ENCODE results near the gene HNMT.

HNMT gene

DNA sequence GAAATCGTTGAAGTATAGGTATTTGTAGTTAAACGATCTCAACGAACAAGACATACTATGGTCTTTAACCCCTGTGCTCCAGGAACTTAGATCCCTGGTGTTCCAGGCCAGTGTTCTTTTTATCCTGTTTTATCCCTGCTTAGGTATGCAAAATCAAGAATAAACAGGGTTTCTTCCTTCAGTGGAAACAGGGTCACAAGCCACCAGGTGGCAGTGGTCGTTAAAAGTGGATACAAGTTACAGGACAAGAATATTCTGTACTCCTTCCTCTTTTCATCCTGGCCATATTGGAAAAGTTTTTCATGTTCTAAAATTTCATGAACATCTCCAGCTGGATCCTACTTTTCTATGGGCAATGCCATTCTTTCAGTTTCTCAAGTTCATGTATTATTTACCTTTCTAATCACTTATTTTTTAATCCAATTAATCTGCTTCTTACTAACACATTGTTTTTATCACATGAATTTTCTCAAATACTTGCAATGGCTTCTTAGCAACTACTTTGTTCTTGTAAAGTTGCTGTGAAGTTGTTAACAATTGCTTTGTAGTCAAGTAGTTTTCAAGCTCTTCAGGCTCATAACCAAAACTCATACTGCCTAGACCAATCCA, 16.4 kb upstream of the HNMT start:
- no peaks in the 10 kb centered on the region for H3K4me1 ChIP-seq (ENCODE audit: control insufficient read depth, insufficient read depth, low read length)
- H3K4me3 ChIP-seq (ENCODE audit: low read depth, low read length), result no peak overlapping the region
- H3K27me3 ChIP-seq (ENCODE audit: control insufficient read depth, insufficient read depth, low read length), result peaks cover 19% of the 10 kb centered on the region
- no peak overlapping the region for H3K9ac ChIP-seq (ENCODE audit: low read depth, low read length)
- no peaks in the 10 kb centered on the region for H3K9me3 ChIP-seq (ENCODE audit: control insufficient read depth, insufficient read depth, low read length)
- no peaks in the 10 kb centered on the region for H3K36me3 ChIP-seq (ENCODE audit: control insufficient read depth, insufficient read depth, low read length)

- peaks cover 19% of the 10 kb centered on the region for H3K27me3 ChIP-seq (ENCODE audit: control insufficient read depth, insufficient read depth, low read length)
- no peak overlapping the region for H3K4me3 ChIP-seq (ENCODE audit: low read depth, low read length)
- H3K4me1 ChIP-seq (ENCODE audit: control insufficient read depth, insufficient read depth, low read length), result no peaks in the 10 kb centered on the region
- H3K9ac ChIP-seq (ENCODE audit: low read depth, low read length), result no peak overlapping the region
- no peaks in the 10 kb centered on the region for H3K9me3 ChIP-seq (ENCODE audit: control insufficient read depth, insufficient read depth, low read length)
- no peaks in the 10 kb centered on the region for H3K36me3 ChIP-seq (ENCODE audit: control insufficient read depth, insufficient read depth, low read length)
These were observed 15.4 kb upstream of the HNMT start for GRCh38 chr2:137948894-137949293.

GRCh38 chr2:137950238-137950637, 14.0 kb upstream of the HNMT start:
- Histone ChIP-seq H3K36me3 (ENCODE audit: control insufficient read depth, insufficient read depth, low read length) (no peaks in the 10 kb centered on the region), H3K9me3 (ENCODE audit: control insufficient read depth, insufficient read depth, low read length) (no peaks in the 10 kb centered on the region), H3K4me1 (ENCODE audit: control insufficient read depth, insufficient read depth, low read length) (no peaks in the 10 kb centered on the region), H3K27me3 (ENCODE audit: control insufficient read depth, insufficient read depth, low read length) (peaks cover 19% of the 10 kb centered on the region), H3K4me3 (ENCODE audit: low read depth, low read length) (no peak overlapping the region), H3K9ac (ENCODE audit: low read depth, low read length) (no peak overlapping the region)

- H3K4me3 ChIP-seq (ENCODE audit: low read depth, low read length), result no peak overlapping the region
- H3K36me3 ChIP-seq (ENCODE audit: control insufficient read depth, insufficient read depth, low read length), result no peaks in the 10 kb centered on the region
- peaks cover 11% of the 10 kb centered on the region for H3K27me3 ChIP-seq (ENCODE audit: control insufficient read depth, insufficient read depth, low read length)
- H3K4me1 ChIP-seq (ENCODE audit: control insufficient read depth, insufficient read depth, low read length), result no peaks in the 10 kb centered on the region
- no peak overlapping the region for H3K9ac ChIP-seq (ENCODE audit: low read depth, low read length)
- H3K9me3 ChIP-seq (ENCODE audit: control insufficient read depth, insufficient read depth, low read length), result no peaks in the 10 kb centered on the region
These were observed 12.7 kb upstream of the HNMT start for GRCh38 chr2:137951586-137951985.

- no peak overlapping the region for H3K4me3 ChIP-seq (ENCODE audit: low read depth, low read length)
- no peaks in the 10 kb centered on the region for H3K36me3 ChIP-seq (ENCODE audit: control insufficient read depth, insufficient read depth, low read length)
- no peaks in the 10 kb centered on the region for H3K27me3 ChIP-seq (ENCODE audit: control insufficient read depth, insufficient read depth, low read length)
- no peaks in the 10 kb centered on the region for H3K9me3 ChIP-seq (ENCODE audit: control insufficient read depth, insufficient read depth, low read length)
- no peak overlapping the region for H3K9ac ChIP-seq (ENCODE audit: low read depth, low read length)
- no peaks in the 10 kb centered on the region for H3K4me1 ChIP-seq (ENCODE audit: control insufficient read depth, insufficient read depth, low read length)
These were observed 11.6 kb upstream of the HNMT start for GRCh38 chr2:137952586-137953129.

DNA sequence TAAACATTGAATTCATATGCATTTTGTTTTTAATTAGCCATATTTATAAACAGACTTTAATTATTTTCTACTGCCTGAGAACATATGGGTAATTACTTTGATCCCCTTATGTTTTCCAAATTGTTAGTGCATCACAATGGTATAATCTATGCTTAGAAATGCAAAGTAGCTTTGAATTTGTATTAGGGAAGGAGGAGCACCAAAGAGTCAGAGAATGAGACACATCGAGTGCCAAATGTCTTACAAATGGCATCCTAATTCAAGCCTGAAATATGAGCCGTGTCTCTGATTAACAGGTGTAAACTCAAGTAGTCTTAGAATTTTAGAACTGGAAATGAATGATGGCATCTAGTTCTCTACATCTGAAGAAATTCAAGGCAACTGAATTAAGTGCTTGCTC, 8.7 kb upstream of the HNMT start:
- no peaks in the 10 kb centered on the region for H3K4me1 ChIP-seq (ENCODE audit: control insufficient read depth, insufficient read depth, low read length)
- no peaks in the 10 kb centered on the region for H3K36me3 ChIP-seq (ENCODE audit: control insufficient read depth, insufficient read depth, low read length)
- no peaks in the 10 kb centered on the region for H3K27me3 ChIP-seq (ENCODE audit: control insufficient read depth, insufficient read depth, low read length)
- H3K4me3 ChIP-seq (ENCODE audit: low read depth, low read length), result no peak overlapping the region
- H3K9me3 ChIP-seq (ENCODE audit: control insufficient read depth, insufficient read depth, low read length), result no peaks in the 10 kb centered on the region
- H3K9ac ChIP-seq (ENCODE audit: low read depth, low read length), result no peak overlapping the region

DNA sequence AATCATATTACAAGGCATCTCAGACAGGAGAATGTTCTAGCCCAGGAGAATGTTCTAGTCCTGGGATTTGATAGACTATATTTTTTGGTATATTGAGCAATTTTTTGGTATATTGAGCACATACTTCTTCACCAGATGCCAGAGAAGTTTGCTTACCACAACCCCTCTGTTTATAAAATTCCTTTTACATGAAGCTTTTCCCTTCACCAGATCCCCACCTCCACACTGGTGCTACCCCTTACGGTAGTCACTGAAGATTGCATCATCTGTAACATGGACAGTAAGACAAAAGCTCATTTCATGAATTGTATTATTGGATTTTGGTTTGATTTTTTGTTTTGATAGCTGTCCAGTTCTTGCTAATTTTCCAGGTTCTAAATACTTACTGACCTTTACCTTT, 7.2 kb upstream of the HNMT start:
- no peaks in the 10 kb centered on the region for H3K9me3 ChIP-seq (ENCODE audit: control insufficient read depth, insufficient read depth, low read length)
- H3K36me3 ChIP-seq (ENCODE audit: control insufficient read depth, insufficient read depth, low read length), result no peaks in the 10 kb centered on the region
- H3K4me3 ChIP-seq (ENCODE audit: low read depth, low read length), result no peak overlapping the region
- no peak overlapping the region for H3K9ac ChIP-seq (ENCODE audit: low read depth, low read length)
- H3K27me3 ChIP-seq (ENCODE audit: control insufficient read depth, insufficient read depth, low read length), result no peaks in the 10 kb centered on the region
- no peaks in the 10 kb centered on the region for H3K4me1 ChIP-seq (ENCODE audit: control insufficient read depth, insufficient read depth, low read length)

DNA sequence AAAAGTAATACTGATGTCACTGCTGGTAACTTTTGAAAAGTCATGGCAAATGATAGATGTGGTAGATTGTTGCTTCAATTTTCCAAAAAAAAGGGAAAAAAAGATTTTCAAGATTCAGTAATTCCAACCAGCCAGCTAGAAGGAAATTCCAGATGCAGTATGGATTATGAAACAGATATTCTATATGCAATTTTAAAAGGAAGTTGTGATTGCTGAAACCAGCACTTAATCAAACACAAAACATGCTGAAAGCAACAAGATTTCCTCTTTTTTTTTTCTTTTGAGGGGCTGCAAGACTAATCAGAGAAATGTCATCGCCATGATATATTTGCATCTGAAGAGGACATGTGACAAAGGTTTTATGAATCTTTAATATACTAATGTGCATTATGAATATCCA, 5.1 kb upstream of the HNMT start:
- Histone ChIP-seq H3K4me3 (ENCODE audit: low read depth, low read length) (no peak overlapping the region), H3K27me3 (ENCODE audit: control insufficient read depth, insufficient read depth, low read length) (no peaks in the 10 kb centered on the region), H3K36me3 (ENCODE audit: control insufficient read depth, insufficient read depth, low read length) (no peaks in the 10 kb centered on the region), H3K9me3 (ENCODE audit: control insufficient read depth, insufficient read depth, low read length) (no peaks in the 10 kb centered on the region), H3K4me1 (ENCODE audit: control insufficient read depth, insufficient read depth, low read length) (peaks cover 7% of the 10 kb centered on the region), H3K9ac (ENCODE audit: low read depth, low read length) (no peak overlapping the region)

- Histone ChIP-seq H3K4me1 (ENCODE audit: control insufficient read depth, insufficient read depth, low read length) (peaks cover 7% of the 10 kb centered on the region), H3K9me3 (ENCODE audit: control insufficient read depth, insufficient read depth, low read length) (no peaks in the 10 kb centered on the region), H3K4me3 (ENCODE audit: low read depth, low read length) (no peak overlapping the region), H3K27me3 (ENCODE audit: control insufficient read depth, insufficient read depth, low read length) (no peaks in the 10 kb centered on the region), H3K9ac (ENCODE audit: low read depth, low read length) (no peak overlapping the region), H3K36me3 (ENCODE audit: control insufficient read depth, insufficient read depth, low read length) (no peaks in the 10 kb centered on the region)
These were observed 4.0 kb upstream of the HNMT start for GRCh38 chr2:137960223-137960622.

DNA sequence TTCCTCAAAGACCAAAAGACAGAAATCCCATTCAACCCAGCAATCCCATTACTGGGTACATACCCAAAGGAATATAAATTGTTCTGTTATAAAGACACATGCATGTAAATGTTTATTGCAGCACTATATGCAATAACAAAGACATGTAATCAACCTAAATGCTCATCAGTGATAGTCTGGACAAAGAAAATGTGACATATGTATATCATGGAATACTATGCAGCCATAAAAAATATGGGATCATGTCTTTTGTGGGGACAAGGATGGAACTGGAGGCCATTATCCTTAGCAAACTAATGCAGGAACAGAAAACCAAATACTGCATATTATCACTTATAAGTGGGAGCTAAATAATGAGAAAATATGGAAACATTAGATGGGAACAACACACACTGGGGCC, 2.7 kb upstream of the HNMT start:
- Histone ChIP-seq H3K4me3 (ENCODE audit: low read depth, low read length) (no peak overlapping the region), H3K27me3 (ENCODE audit: control insufficient read depth, insufficient read depth, low read length) (no peaks in the 10 kb centered on the region), H3K36me3 (ENCODE audit: control insufficient read depth, insufficient read depth, low read length) (no peaks in the 10 kb centered on the region), H3K9ac (ENCODE audit: low read depth, low read length) (no peak overlapping the region), H3K4me1 (ENCODE audit: control insufficient read depth, insufficient read depth, low read length) (peaks cover 7% of the 10 kb centered on the region), H3K9me3 (ENCODE audit: control insufficient read depth, insufficient read depth, low read length) (no peaks in the 10 kb centered on the region)

DNA sequence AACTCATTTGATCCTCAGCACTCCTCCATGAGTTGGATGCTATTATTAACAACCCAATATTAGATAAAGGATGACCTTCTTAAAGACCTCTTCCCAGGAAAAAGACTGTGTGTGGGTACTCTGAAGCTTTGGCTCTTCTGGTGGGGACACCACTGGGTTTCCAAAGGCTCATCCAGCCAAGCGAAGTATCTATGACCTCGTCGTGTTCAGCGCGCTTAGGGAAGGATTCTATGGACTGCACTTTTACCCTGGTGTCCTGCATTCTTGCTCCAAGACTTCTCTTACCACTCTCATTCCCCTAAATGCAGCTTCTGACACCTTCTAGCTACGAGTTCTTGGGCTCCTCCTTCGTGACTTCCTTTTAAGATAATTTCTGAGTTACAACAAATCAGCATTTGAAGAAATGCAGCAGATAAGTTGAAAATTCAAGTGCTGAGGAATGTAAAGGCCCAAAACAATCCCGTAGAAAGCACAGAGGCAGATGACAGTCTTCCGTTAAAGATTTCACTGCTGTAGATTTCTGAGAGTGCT, 673 bp upstream of the HNMT start:
- Histone ChIP-seq H3K4me3 (ENCODE audit: low read depth, low read length) (no peak overlapping the region), H3K4me1 (ENCODE audit: control insufficient read depth, insufficient read depth, low read length) (peaks cover 7% of the 10 kb centered on the region), H3K9me3 (ENCODE audit: control insufficient read depth, insufficient read depth, low read length) (no peaks in the 10 kb centered on the region), H3K36me3 (ENCODE audit: control insufficient read depth, insufficient read depth, low read length) (no peaks in the 10 kb centered on the region), H3K9ac (ENCODE audit: low read depth, low read length) (peak overlapping the region; percentile 9), H3K27me3 (ENCODE audit: control insufficient read depth, insufficient read depth, low read length) (no peaks in the 10 kb centered on the region)

DNA sequence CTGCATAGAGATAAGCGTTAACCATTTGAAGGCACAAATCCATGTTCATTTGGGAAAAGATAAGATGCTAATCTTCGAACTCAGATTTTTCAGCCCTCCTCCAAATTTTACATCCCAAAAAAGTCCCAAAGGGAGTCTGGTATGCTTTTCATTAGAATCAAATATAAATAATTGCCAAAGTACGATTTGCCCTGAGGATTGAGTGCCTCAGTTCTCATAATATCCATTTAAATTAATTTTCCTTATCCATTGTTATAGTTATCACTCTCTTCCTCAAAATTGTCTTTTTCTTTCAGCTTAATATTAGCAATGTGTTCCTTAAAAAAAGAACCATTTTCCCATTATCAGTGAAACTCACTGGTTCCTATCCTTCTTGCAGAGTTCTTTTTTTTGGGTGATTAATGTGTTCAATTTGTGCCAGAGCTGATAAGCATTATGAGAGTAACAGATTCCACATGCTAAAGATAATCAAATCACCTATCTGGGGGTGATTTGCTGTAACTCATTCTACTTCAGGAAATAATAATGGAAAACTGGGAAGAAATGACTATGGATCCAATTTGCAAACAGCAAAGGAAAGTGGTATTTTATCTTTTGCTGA, 686 bp downstream of the HNMT start:
- peaks cover 7% of the 10 kb centered on the region for H3K4me1 ChIP-seq (ENCODE audit: control insufficient read depth, insufficient read depth, low read length)
- H3K9me3 ChIP-seq (ENCODE audit: control insufficient read depth, insufficient read depth, low read length), result no peaks in the 10 kb centered on the region
- no peaks in the 10 kb centered on the region for H3K27me3 ChIP-seq (ENCODE audit: control insufficient read depth, insufficient read depth, low read length)
- peak overlapping the region; percentile 44 for H3K4me3 ChIP-seq (ENCODE audit: low read depth, low read length)
- H3K36me3 ChIP-seq (ENCODE audit: control insufficient read depth, insufficient read depth, low read length), result no peaks in the 10 kb centered on the region
- H3K9ac ChIP-seq (ENCODE audit: low read depth, low read length), result no peak overlapping the region
